Measurements from ENCODE around the gene SLC12A2.

SLC12A2 gene

GRCh38 chr5:128201065-128201926, 117.7 kb downstream of the SLC12A2 start:
- DNase-seq (peak; percentile 61), ATAC-seq (replicated peaks) (peak; percentile 94)
- peaks cover 4 to 11% of the 10 kb centered on the region in 2 donors for H3K9me3 Mint-ChIP-seq
- peaks cover 8 to 16% of the 10 kb centered on the region in 2 donors for H3K4me1 Mint-ChIP-seq
- peaks cover 0 to 16% of the 10 kb centered on the region in 2 donors for H3K27me3 Mint-ChIP-seq
- H3K27ac Mint-ChIP-seq: no peak overlapping the region
- H3K36me3 Mint-ChIP-seq: peaks cover 19 to 21% of the 10 kb centered on the region in 2 donors
- peak overlapping the region; percentile 21 to 65 for H3K4me3 Mint-ChIP-seq

- Mint-ChIP-seq H3K4me1 (peaks cover 8 to 16% of the 10 kb centered on the region in 2 donors), H3K27ac (no peak overlapping the region), H3K36me3 (peaks cover 16 to 18% of the 10 kb centered on the region in 2 donors), H3K9me3 (peaks cover 4 to 11% of the 10 kb centered on the region in 2 donors), H3K27me3 (peaks cover 0 to 16% of the 10 kb centered on the region in 2 donors), H3K4me3 (no peak overlapping the region)
- ATAC-seq (replicated peaks) (no peak), DNase-seq (no peak)
Measured at GRCh38 chr5:128202320-128202719, 118.8 kb downstream of the SLC12A2 start.

GRCh38 chr5:128208436-128208835, 124.9 kb downstream of the SLC12A2 start:
- no peak overlapping the region for H3K27ac Mint-ChIP-seq
- H3K27me3 Mint-ChIP-seq: peaks cover 0 to 3% of the 10 kb centered on the region in 2 donors
- ATAC-seq (replicated peaks): no peak
- no peak for DNase-seq
- H3K9me3 Mint-ChIP-seq: no peaks in the 10 kb centered on the region
- H3K4me1 Mint-ChIP-seq: no peaks in the 10 kb centered on the region
- no peak overlapping the region for H3K4me3 Mint-ChIP-seq
- no peaks in the 10 kb centered on the region for H3K36me3 Mint-ChIP-seq

- ATAC-seq (replicated peaks) (no peak), DNase-seq (no peak)
- peaks cover 0 to 11% of the 10 kb centered on the region in 2 donors for H3K27me3 Mint-ChIP-seq
- H3K4me3 Mint-ChIP-seq: no peak overlapping the region
- H3K9me3 Mint-ChIP-seq: no peaks in the 10 kb centered on the region
- no peak overlapping the region for H3K27ac Mint-ChIP-seq
- no peaks in the 10 kb centered on the region for H3K4me1 Mint-ChIP-seq
- no peaks in the 10 kb centered on the region for H3K36me3 Mint-ChIP-seq
Measured at GRCh38 chr5:128212191-128212806, 128.7 kb downstream of the SLC12A2 start.

GRCh38 chr5:128213340-128213739, 129.8 kb downstream of the SLC12A2 start:
- ATAC-seq (replicated peaks) (peak; percentile 31 to 56), DNase-seq (peak; percentile 9)
- Mint-ChIP-seq H3K4me1 (no peaks in the 10 kb centered on the region), H3K36me3 (no peaks in the 10 kb centered on the region), H3K27me3 (peaks cover 0 to 11% of the 10 kb centered on the region in 2 donors), H3K9me3 (no peaks in the 10 kb centered on the region), H3K27ac (no peak overlapping the region), H3K4me3 (no peak overlapping the region)

- H3K9me3 Mint-ChIP-seq: no peaks in the 10 kb centered on the region
- no peak for DNase-seq
- H3K4me3 Mint-ChIP-seq: no peak overlapping the region
- no peaks in the 10 kb centered on the region for H3K36me3 Mint-ChIP-seq
- no peaks in the 10 kb centered on the region for H3K4me1 Mint-ChIP-seq
- ATAC-seq (replicated peaks): no peak
- no peak overlapping the region for H3K27ac Mint-ChIP-seq
- peaks cover 0 to 11% of the 10 kb centered on the region in 2 donors for H3K27me3 Mint-ChIP-seq
Measured at GRCh38 chr5:128213833-128214232, 130.3 kb downstream of the SLC12A2 start.

- Mint-ChIP-seq H3K4me3 (no peak overlapping the region), H3K4me1 (no peaks in the 10 kb centered on the region), H3K9me3 (no peaks in the 10 kb centered on the region), H3K27me3 (peaks cover 0 to 11% of the 10 kb centered on the region in 2 donors), H3K27ac (no peak overlapping the region), H3K36me3 (no peaks in the 10 kb centered on the region)
- ATAC-seq (replicated peaks): no peak
- no peak for DNase-seq
Measured at GRCh38 chr5:128216285-128216684, 132.7 kb downstream of the SLC12A2 start.

- no peak overlapping the region for H3K4me3 Mint-ChIP-seq
- H3K27ac Mint-ChIP-seq: no peak overlapping the region
- no peaks in the 10 kb centered on the region for H3K9me3 Mint-ChIP-seq
- no peak for DNase-seq
- H3K36me3 Mint-ChIP-seq: no peaks in the 10 kb centered on the region
- H3K27me3 Mint-ChIP-seq: peaks cover 0 to 11% of the 10 kb centered on the region in 2 donors
- no peak for ATAC-seq (replicated peaks)
- no peaks in the 10 kb centered on the region for H3K4me1 Mint-ChIP-seq
Measured at GRCh38 chr5:128216860-128217531, 133.4 kb downstream of the SLC12A2 start.

GRCh38 chr5:128220841-128221240, 137.3 kb downstream of the SLC12A2 start:
- Mint-ChIP-seq H3K27me3 (peaks cover 0 to under 1% of the 10 kb centered on the region in 2 donors), H3K4me3 (no peak overlapping the region), H3K27ac (no peak overlapping the region), H3K9me3 (no peaks in the 10 kb centered on the region), H3K4me1 (no peaks in the 10 kb centered on the region), H3K36me3 (no peaks in the 10 kb centered on the region)
- DNase-seq (no peak), ATAC-seq (replicated peaks) (no peak)

- no peaks in the 10 kb centered on the region for H3K27me3 Mint-ChIP-seq
- ATAC-seq (replicated peaks): no peak
- H3K27ac Mint-ChIP-seq: no peak overlapping the region
- H3K4me1 Mint-ChIP-seq: no peaks in the 10 kb centered on the region
- no peaks in the 10 kb centered on the region for H3K36me3 Mint-ChIP-seq
- no peak overlapping the region for H3K4me3 Mint-ChIP-seq
- no peaks in the 10 kb centered on the region for H3K9me3 Mint-ChIP-seq
- no peak for DNase-seq
Measured at GRCh38 chr5:128224336-128224735, 140.8 kb downstream of the SLC12A2 start.

GRCh38 chr5:128225245-128226030, 141.9 kb downstream of the SLC12A2 start:
- DNase-seq: no peak
- peaks cover 0 to 1% of the 10 kb centered on the region in 2 donors for H3K9me3 Mint-ChIP-seq
- H3K36me3 Mint-ChIP-seq: no peaks in the 10 kb centered on the region
- no peak overlapping the region for H3K4me3 Mint-ChIP-seq
- no peak for ATAC-seq (replicated peaks)
- H3K27me3 Mint-ChIP-seq: no peaks in the 10 kb centered on the region
- H3K27ac Mint-ChIP-seq: no peak overlapping the region
- H3K4me1 Mint-ChIP-seq: no peaks in the 10 kb centered on the region

GRCh38 chr5:128228008-128228407, 144.4 kb downstream of the SLC12A2 start:
- Mint-ChIP-seq H3K27ac (no peak overlapping the region), H3K4me3 (no peak overlapping the region), H3K9me3 (peaks cover 3 to 6% of the 10 kb centered on the region in 2 donors), H3K4me1 (no peaks in the 10 kb centered on the region), H3K27me3 (peaks cover 0 to 11% of the 10 kb centered on the region in 2 donors), H3K36me3 (no peaks in the 10 kb centered on the region)
- DNase-seq (no peak), ATAC-seq (replicated peaks) (peak in 1 of 2 donors; percentile 33)

GRCh38 chr5:128228521-128228920, 145.0 kb downstream of the SLC12A2 start:
- Mint-ChIP-seq H3K4me3 (no peak overlapping the region), H3K27ac (no peak overlapping the region), H3K36me3 (no peaks in the 10 kb centered on the region), H3K27me3 (peaks cover 0 to 11% of the 10 kb centered on the region in 2 donors), H3K4me1 (no peaks in the 10 kb centered on the region), H3K9me3 (peaks cover 3 to 7% of the 10 kb centered on the region in 2 donors)
- no peak for ATAC-seq (replicated peaks)
- DNase-seq: no peak

All from stimulated activated naive B cell treated with anti-CD40 and anti-IgM and Interleukin-4, amounts not matched to agents 10 μg/mL and 1 μg/mL and 100 μg/mL, for 72 hours (primary cell).